Activated T-helper 1 cell treated with Interleukin-2 at 50 U/mL for 16 hours (primary cell): ENCODE results near the gene NR2F1.

Source experiments
- DNase-seq: peaks from one replicate; pipeline ENCODE4 v3.0.0-alpha.2; 2020; ENCODE audit warnings: low read depth

The NR2F1 gene

GRCh38 chr5:93604644-93605515 is 21.9 kb downstream of the NR2F1 start:
- DNase-seq: no peak

- no peak for DNase-seq
Measured at GRCh38 chr5:93606382-93606752, 23.3 kb downstream of the NR2F1 start.

- DNase-seq: no peak
Measured at GRCh38 chr5:93607367-93608258, 24.6 kb downstream of the NR2F1 start.

- DNase-seq: no peak
Measured at GRCh38 chr5:93608855-93609254, 25.8 kb downstream of the NR2F1 start.

GRCh38 chr5:93609762-93610161 is 26.7 kb downstream of the NR2F1 start:
- no peak for DNase-seq

GRCh38 chr5:93610581-93611272 is 27.7 kb downstream of the NR2F1 start:
- no peak for DNase-seq

GRCh38 chr5:93611273-93611975 is 28.4 kb downstream of the NR2F1 start:
- no peak for DNase-seq

- DNase-seq: no peak
Measured at GRCh38 chr5:93611976-93612854, 29.2 kb downstream of the NR2F1 start.

GRCh38 chr5:93612855-93613243 is 29.8 kb downstream of the NR2F1 start:
- DNase-seq: no peak

GRCh38 chr5:93616538-93617174 is 33.6 kb downstream of the NR2F1 start:
- DNase-seq: no peak

- DNase-seq: no peak
Measured at GRCh38 chr5:93620487-93621326, 37.7 kb downstream of the NR2F1 start.

- no peak for DNase-seq
Measured at GRCh38 chr5:93621327-93621798, 38.3 kb downstream of the NR2F1 start.

GRCh38 chr5:93622240-93622885 is 39.3 kb downstream of the NR2F1 start:
- DNase-seq: no peak

- no peak for DNase-seq
Measured at GRCh38 chr5:93623153-93623552, 40.1 kb downstream of the NR2F1 start.

- no peak for DNase-seq
Measured at GRCh38 chr5:93626801-93627200, 43.8 kb downstream of the NR2F1 start.

- DNase-seq: no peak
Measured at GRCh38 chr5:93632327-93632726, 49.3 kb downstream of the NR2F1 start.

- no peak for DNase-seq
Measured at GRCh38 chr5:93635991-93636390, 53.0 kb downstream of the NR2F1 start.

GRCh38 chr5:93636837-93637236 is 53.8 kb downstream of the NR2F1 start:
- no peak for DNase-seq

GRCh38 chr5:93637697-93638096 is 54.7 kb downstream of the NR2F1 start:
- DNase-seq: no peak
